GM13977 (cell line): ENCODE data around the gene RNF141.

Experiments used
- DNase-seq: peaks from one replicate; pipeline ENCODE4 v3.0.0; 2012; ENCODE audit warnings: low spot score
- in situ Hi-C: fragments of 300-500 bp; cut with MboI; formaldehyde crosslinking; loops from one replicate; pipeline ENCODE4 v1.12.0; 2022; ENCODE audit warnings: low sequenced_read_pairs, low pct_unique_long_range_greater_than_20kb, mixed read lengths, inconsistent platforms; ENCODE audit not compliant: unreplicated experiment
- TF ChIP-seq, protein P1 (sequence below): IDR thresholded peaks from 2 replicates; pipeline ENCODE4 v1.5.1; 2012; ENCODE audit warnings: mild to moderate bottlenecking, control low read depth; ENCODE audit not compliant: insufficient read depth; ENCODE audit errors: extremely low read depth, missing control alignments

RNF141 gene

DNA sequence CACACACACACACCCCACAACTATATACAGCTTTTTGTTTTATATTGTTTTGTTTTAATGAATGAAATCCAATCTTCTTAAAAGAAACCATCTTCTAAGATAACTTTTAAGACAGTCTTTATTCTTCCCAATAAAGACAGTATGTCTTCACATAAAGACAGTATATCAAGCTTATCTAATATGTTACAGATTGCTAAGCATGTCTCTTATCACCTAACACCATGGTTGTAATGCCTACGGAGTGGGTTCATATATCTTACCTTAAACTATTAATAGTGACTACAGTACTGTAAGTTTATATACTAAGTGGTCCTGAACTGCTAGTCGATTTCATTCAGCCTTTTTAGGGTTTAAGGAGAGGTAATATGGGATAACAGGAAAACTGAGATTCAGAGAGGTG lies 8.5 kb downstream of the RNF141 start:
- no peak for DNase-seq
- TF ChIP-seq, protein P1, sequence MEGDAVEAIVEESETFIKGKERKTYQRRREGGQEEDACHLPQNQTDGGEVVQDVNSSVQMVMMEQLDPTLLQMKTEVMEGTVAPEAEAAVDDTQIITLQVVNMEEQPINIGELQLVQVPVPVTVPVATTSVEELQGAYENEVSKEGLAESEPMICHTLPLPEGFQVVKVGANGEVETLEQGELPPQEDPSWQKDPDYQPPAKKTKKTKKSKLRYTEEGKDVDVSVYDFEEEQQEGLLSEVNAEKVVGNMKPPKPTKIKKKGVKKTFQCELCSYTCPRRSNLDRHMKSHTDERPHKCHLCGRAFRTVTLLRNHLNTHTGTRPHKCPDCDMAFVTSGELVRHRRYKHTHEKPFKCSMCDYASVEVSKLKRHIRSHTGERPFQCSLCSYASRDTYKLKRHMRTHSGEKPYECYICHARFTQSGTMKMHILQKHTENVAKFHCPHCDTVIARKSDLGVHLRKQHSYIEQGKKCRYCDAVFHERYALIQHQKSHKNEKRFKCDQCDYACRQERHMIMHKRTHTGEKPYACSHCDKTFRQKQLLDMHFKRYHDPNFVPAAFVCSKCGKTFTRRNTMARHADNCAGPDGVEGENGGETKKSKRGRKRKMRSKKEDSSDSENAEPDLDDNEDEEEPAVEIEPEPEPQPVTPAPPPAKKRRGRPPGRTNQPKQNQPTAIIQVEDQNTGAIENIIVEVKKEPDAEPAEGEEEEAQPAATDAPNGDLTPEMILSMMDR = no peak
- in situ Hi-C loops = no loop called here

DNA sequence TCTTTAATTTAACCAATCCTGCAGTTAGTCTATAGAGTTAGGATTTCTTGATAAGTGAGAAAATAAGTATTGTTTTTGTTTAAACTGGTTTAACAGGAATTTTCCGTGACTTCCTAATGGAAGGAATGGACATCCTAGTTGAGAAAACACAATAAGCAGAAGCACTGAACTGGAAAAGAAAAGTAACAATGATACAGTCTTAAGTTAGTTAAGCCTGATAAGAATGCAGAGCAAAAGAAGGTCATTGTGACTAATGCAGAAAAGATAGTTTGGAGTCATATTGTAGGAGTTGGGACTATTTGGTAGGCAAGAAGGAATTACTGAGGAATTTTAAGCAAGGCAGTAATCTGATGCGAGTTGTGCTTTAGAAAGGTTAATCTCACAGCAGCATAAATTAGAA lies 11.7 kb downstream of the RNF141 start:
- TF ChIP-seq, protein P1 = no peak
- DNase-seq = no peak
- in situ Hi-C loops = no loop called here

DNA sequence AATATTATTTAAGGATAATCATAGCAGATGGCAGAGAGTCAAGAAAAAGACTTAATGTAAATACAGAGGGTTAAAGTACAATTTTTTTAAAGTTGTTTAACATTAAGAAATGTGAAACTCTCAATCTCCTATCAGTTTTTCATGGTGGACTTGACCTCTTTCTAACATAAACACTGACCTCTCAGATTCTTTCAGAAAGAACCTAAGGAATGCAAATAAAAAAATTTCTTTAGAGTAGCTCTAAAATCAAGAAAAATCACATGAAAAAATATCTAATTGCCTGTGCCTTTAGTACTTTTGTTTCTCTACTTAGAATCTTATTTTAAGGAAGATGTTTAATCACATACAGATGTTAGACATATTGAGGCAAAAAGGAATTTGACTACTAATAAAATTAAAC lies 12.9 kb downstream of the RNF141 start:
- TF ChIP-seq, protein P1 = no peak
- in situ Hi-C loops = no loop called here
- no peak for DNase-seq

- in situ Hi-C loops = no loop called here
- TF ChIP-seq, protein P1 = no peak
- DNase-seq = no peak
Observed at GRCh38 chr11:10526974-10527918, 13.7 kb downstream of the RNF141 start.

DNA sequence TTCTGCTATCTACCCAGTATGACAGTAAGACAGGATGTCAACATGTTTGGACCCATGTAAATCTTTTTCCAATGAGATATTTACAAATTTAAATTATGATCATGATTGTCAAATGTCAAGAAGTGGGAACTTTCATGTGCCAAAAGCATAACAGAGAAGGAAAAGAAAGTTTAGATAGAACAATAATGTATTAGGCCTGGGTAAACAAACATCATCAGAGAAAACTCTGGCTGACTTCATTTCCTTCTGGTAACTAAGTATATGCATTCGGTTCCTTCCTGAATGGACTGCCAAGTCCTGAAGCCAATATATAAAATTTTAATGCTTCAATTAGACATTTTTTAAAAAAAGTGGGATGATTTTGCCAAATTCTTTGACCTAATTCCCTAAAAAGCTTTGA lies 16.5 kb downstream of the RNF141 start:
- TF ChIP-seq, protein P1 = no peak
- DNase-seq = no peak
- in situ Hi-C loops = no loop called here

DNA sequence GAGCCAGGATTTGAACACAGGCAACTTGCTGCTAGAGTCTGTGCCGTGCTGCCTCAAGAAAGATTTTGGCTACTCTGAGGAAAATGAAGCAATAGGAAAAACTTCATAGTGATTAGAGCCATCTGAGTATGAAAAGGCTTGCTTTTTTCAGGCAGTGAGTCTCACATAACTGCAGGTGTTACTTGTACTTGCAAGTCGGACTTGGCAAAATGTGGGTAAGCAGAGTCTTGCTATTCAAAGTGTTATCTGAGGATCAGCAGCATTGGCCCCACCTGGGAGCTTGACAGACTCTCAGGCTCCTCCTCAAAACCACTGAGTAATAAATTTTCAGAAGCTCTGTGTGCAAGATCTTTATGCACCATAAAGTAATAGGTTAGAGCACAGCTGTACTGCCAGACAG lies 18.1 kb downstream of the RNF141 start:
- TF ChIP-seq, protein P1 = no peak
- no peak for DNase-seq
- in situ Hi-C loops = no loop called here

GRCh38 chr11:10522276-10522675 lies 18.7 kb downstream of the RNF141 start:
- no peak for DNase-seq
- TF ChIP-seq, protein P1 = no peak
- in situ Hi-C loops = no loop called here
